Upper lobe of right lung (tissue), 1 donor: ENCODE data around the gene FAM168A. TPM values are rescaled to one million over a fixed set of nuclear protein-coding genes. Genes with fewer than 3 reads are reported as not detected.

ENCODE experiments used
- ATAC-seq: fragments of 200-7000 bp; cut with Tn5 transposase; one replicate; pipeline ENCODE4 v1.9.1; 2020; ENCODE audit warnings: mild to moderate bottlenecking, moderate library complexity
- DNase-seq: peaks from one replicate; pipeline ENCODE4 v3.0.0-alpha.2; 2020
- H3K27ac ChIP-seq: fragments of 200-600 bp; one replicate; pipeline ENCODE4 v1.8.0; 2022
- H3K27me3 ChIP-seq: fragments of 200-600 bp; one replicate; pipeline ENCODE4 v1.8.0; 2022; ENCODE audit warnings: mild to moderate bottlenecking
- H3K36me3 ChIP-seq: fragments of 200-600 bp; one replicate; pipeline ENCODE4 v1.8.0; 2022
- H3K4me1 ChIP-seq: fragments of 200-600 bp; one replicate; pipeline ENCODE4 v1.8.0; 2022
- H3K4me3 ChIP-seq: fragments of 200-600 bp; one replicate; pipeline ENCODE4 v1.8.0; 2022; ENCODE audit warnings: mild to moderate bottlenecking
- H3K9me3 ChIP-seq: fragments of 200-600 bp; one replicate; pipeline ENCODE4 v1.8.0; 2022
- intact Hi-C: fragments of 100-400 bp; cut with DNase I; formaldehyde crosslinking; loops from one replicate; pipeline ENCODE4 v1.11.0; 2022
- total RNA-seq: library from RNA; stranded (reverse); fragmentation: NEBNext Ultra II Directional; extraction: Animal tissue kit (Norgen Biotek cat#: 25700); gene quantifications from one replicate; pipeline ENCODE4 v1.2.1, GENCODE V29; 2021
- TF ChIP-seq, protein P1 (sequence below): fragments of 200-600 bp; IDR thresholded peaks from one replicate; pipeline ENCODE4 v1.8.0; 2022; ENCODE audit warnings: antibody characterized with exemption
- donor health status: DM: no; HTN: yes; CAD: no; lungs with severe emphysema.

FAM168A gene
- total RNA-seq, 1 donor from 2014 or later = 30.7 TPM

- Histone ChIP-seq H3K9me3 (no peaks in the 10 kb centered on the region), H3K27me3 (no peaks in the 10 kb centered on the region), H3K27ac (peak overlapping the region; percentile 58), H3K4me1 (peaks cover 40% of the 10 kb centered on the region), H3K4me3 (no peak overlapping the region), H3K36me3 (no peaks in the 10 kb centered on the region)
- intact Hi-C loops = no loop called here
- TF ChIP-seq, protein P1, sequence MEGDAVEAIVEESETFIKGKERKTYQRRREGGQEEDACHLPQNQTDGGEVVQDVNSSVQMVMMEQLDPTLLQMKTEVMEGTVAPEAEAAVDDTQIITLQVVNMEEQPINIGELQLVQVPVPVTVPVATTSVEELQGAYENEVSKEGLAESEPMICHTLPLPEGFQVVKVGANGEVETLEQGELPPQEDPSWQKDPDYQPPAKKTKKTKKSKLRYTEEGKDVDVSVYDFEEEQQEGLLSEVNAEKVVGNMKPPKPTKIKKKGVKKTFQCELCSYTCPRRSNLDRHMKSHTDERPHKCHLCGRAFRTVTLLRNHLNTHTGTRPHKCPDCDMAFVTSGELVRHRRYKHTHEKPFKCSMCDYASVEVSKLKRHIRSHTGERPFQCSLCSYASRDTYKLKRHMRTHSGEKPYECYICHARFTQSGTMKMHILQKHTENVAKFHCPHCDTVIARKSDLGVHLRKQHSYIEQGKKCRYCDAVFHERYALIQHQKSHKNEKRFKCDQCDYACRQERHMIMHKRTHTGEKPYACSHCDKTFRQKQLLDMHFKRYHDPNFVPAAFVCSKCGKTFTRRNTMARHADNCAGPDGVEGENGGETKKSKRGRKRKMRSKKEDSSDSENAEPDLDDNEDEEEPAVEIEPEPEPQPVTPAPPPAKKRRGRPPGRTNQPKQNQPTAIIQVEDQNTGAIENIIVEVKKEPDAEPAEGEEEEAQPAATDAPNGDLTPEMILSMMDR = no peak
- ATAC-seq = peak; percentile 1
- DNase-seq = no peak
Measured at GRCh38 chr11:73388265-73389133, 209.4 kb downstream of the FAM168A start.

- peaks cover 47% of the 10 kb centered on the region for H3K4me1 ChIP-seq
- ATAC-seq = peak; percentile 2
- peak overlapping the region; percentile 58 for H3K27ac ChIP-seq
- H3K27me3 ChIP-seq = no peaks in the 10 kb centered on the region
- intact Hi-C loops = no loop called here
- TF ChIP-seq, protein P1 = no peak
- H3K36me3 ChIP-seq = no peaks in the 10 kb centered on the region
- no peak overlapping the region for H3K4me3 ChIP-seq
- no peaks in the 10 kb centered on the region for H3K9me3 ChIP-seq
- DNase-seq = no peak
Measured at GRCh38 chr11:73387594-73388264, 210.2 kb downstream of the FAM168A start.

GRCh38 chr11:73386546-73386945 is 211.4 kb downstream of the FAM168A start:
- ATAC-seq = no peak
- Histone ChIP-seq H3K36me3 (no peaks in the 10 kb centered on the region), H3K4me3 (no peak overlapping the region), H3K27ac (peak overlapping the region; percentile 63), H3K9me3 (no peaks in the 10 kb centered on the region), H3K4me1 (peaks cover 48% of the 10 kb centered on the region), H3K27me3 (no peaks in the 10 kb centered on the region)
- TF ChIP-seq, protein P1 = no peak
- intact Hi-C loops = no loop called here
- DNase-seq = no peak

DNA sequence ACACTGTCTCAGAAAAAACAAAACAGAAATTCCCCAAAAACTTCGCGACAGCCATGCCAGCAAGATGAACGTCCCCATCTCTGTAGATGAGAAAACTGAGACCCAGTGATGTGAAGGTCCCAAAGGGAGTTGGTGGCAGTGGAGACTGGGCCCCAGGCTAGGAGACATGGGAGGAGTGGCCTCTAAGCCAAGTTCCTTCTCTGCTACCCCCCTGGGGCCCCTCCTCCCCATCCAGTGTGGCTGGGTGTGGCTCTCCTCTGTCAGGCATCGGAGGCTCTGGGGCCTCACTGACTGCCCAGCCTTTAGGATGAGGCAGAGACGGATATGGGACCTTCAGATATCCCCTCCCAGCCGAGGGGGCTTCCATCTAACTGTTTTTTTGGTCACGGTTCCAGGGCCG is 211.9 kb downstream of the FAM168A start:
- TF ChIP-seq, protein P1 = no peak
- intact Hi-C loops = no loop called here
- DNase-seq (peak; percentile 77), ATAC-seq (peak; percentile 51)
- no peak overlapping the region for H3K4me3 ChIP-seq
- H3K27ac ChIP-seq = peak overlapping the region; percentile 81
- no peaks in the 10 kb centered on the region for H3K36me3 ChIP-seq
- H3K27me3 ChIP-seq = no peaks in the 10 kb centered on the region
- H3K9me3 ChIP-seq = no peaks in the 10 kb centered on the region
- peaks cover 48% of the 10 kb centered on the region for H3K4me1 ChIP-seq

- ATAC-seq (peak; percentile 79), DNase-seq (peak; percentile 88)
- Histone ChIP-seq H3K36me3 (no peaks in the 10 kb centered on the region), H3K27me3 (no peaks in the 10 kb centered on the region), H3K4me1 (peaks cover 49% of the 10 kb centered on the region), H3K27ac (peak overlapping the region; percentile 81), H3K4me3 (no peak overlapping the region), H3K9me3 (no peaks in the 10 kb centered on the region)
- intact Hi-C loops = no loop called here
- TF ChIP-seq, protein P1 = no peak
Measured at GRCh38 chr11:73384872-73385689, 212.8 kb downstream of the FAM168A start.
